Smooth muscle cell (in vitro differentiated cells): ENCODE results near the gene TCEAL7. TPM values are rescaled to one million over a fixed set of nuclear protein-coding genes. Genes with fewer than 3 reads are reported as not detected.

ENCODE experiments used
- DNase-seq: peaks from one replicate; lab custom pipeline; 2025; ENCODE audit not compliant: unreplicated experiment; lab: John Stamatoyannopoulos, UW
- H2AFZ ChIP-seq: fragments of 200-600 bp; sonication (generic); 2 replicates; pipeline ENCODE4 v1.6.0; 2016; ENCODE audit warnings: antibody characterized with exemption, low read depth, mild to moderate bottlenecking
- H3F3A ChIP-seq: fragments of 200-600 bp; sonication (generic); 2 replicates; pipeline ENCODE4 v1.6.0; 2017; ENCODE audit warnings: antibody characterized with exemption, low read depth
- H3K27ac ChIP-seq: fragments of 200-600 bp; sonication (generic); 2 replicates; pipeline ENCODE4 v1.5.1; 2016; ENCODE audit warnings: low read depth, mild to moderate bottlenecking
- H3K27me3 ChIP-seq: fragments of 200-600 bp; sonication (generic); 2 replicates; pipeline ENCODE4 v1.6.1; 2016; ENCODE audit warnings: low read depth, mild to moderate bottlenecking
- H3K36me3 ChIP-seq: fragments of 200-600 bp; sonication (generic); 2 replicates; pipeline ENCODE4 v1.5.1; 2016; ENCODE audit warnings: low read depth
- H3K4me1 ChIP-seq: fragments of 200-600 bp; sonication (generic); 2 replicates; pipeline ENCODE4 v1.5.1; 2016; ENCODE audit warnings: low read depth
- H3K4me2 ChIP-seq: fragments of 200-600 bp; sonication (generic); 2 replicates; pipeline ENCODE4 v1.6.0; 2016; ENCODE audit warnings: mild to moderate bottlenecking
- H3K4me3 ChIP-seq: fragments of 200-600 bp; sonication (generic); 2 replicates; pipeline ENCODE4 v1.5.1; 2016; ENCODE audit warnings: mild to moderate bottlenecking
- H3K79me2 ChIP-seq: fragments of 200-600 bp; sonication (generic); 2 replicates; pipeline ENCODE4 v1.6.0; 2016; ENCODE audit warnings: low read depth, mild to moderate bottlenecking
- H3K9ac ChIP-seq: fragments of 200-600 bp; sonication (generic); 2 replicates; pipeline ENCODE4 v1.6.0; 2016; ENCODE audit warnings: low read depth
- H3K9me3 ChIP-seq: fragments of 200-600 bp; sonication (generic); replicated peaks from 2 replicates; pipeline ENCODE4 v1.5.1; 2016; ENCODE audit warnings: low read depth
- H4K20me1 ChIP-seq: fragments of 200-600 bp; sonication (generic); 2 replicates; pipeline ENCODE4 v1.6.0; 2016; ENCODE audit warnings: low read depth
- CTCF ChIP-seq: fragments of 200-600 bp; sonication (generic); IDR thresholded peaks from 2 replicates; pipeline ENCODE4 v1.5.1; 2017; ENCODE audit warnings: borderline replicate concordance, mild to moderate bottlenecking, antibody characterized with exemption; ENCODE audit not compliant: insufficient read depth, poor library complexity, severe bottlenecking
- WGBS: methylation state at CpG from one replicate; pipeline ENCODE4 v1.1.7; 2016; ENCODE audit warnings: low lambda C conversion rate; 5-methylcytosine and 5-hydroxymethylcytosine counted together
- polyA plus RNA-seq: library from polyadenylated mRNA; unstranded; fragments of >200 nt; fragmentation: Nextera tagmentation; extraction: Ambion mirVana; gene quantifications from 2 replicates; pipeline ENCODE4 v1.2.1, GENCODE V29; 2016
- total RNA-seq: library from RNA; depleted of rRNA; stranded (reverse); fragments of >200 nt; gene quantifications from 2 replicates; pipeline ENCODE4 v1.2.3, GENCODE V29; 2014

The TCEAL7 gene
- total and polyA plus RNA-seq, 2 experiments from 2014 or later, result 19.7 to 21.4 TPM

DNA sequence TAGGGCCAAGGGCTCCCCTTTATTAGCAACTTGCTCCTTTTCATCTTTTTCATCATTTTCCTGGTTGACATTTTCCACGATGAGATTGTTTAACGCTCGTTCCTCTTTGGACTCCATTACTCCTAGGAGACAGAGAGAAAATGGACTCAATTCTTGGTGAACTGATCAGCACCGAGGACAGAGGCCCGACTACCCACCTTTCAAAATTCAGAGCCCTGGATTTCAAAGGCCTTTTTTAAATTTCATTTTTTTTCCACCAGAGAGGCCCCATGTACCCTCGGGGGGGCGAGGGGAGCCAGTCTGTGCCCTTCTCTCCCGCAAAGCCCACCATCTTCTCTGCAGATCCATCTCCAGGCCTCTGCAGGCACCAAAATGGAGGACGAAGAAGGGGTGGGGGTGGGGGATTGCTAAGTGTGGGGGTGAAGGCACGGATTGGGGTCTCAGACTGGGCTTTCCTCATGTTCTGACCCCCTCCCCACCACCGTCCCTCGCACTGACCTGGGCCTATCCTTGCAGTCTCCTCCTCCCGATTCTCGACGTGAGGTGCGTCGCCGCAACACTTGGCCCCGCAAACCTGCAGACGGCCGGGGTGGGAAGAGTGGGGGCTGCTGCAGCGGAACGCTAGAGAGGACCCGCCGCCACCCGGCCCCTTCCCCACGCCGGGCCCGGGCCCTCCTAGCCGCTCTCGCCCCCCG is 20.0 kb upstream of the TCEAL7 start:
- no peak for DNase-seq
- H3K9me3 ChIP-seq, result no peaks in the 10 kb centered on the region
- H4K20me1 ChIP-seq, result no peaks in the 10 kb centered on the region
- no peaks in the 10 kb centered on the region for H3K27me3 ChIP-seq
- H3K4me3 ChIP-seq, result peak overlapping the region; percentile 62
- no peak for TF ChIP-seq CTCF
- H3K4me2 ChIP-seq, result peak overlapping the region; percentile 85
- H3F3A ChIP-seq, result no peaks in the 10 kb centered on the region
- H3K27ac ChIP-seq, result no peak overlapping the region
- H3K9ac ChIP-seq, result no peak overlapping the region
- 59% methylated on average over 22 of the region's 32 CpGs for WGBS
- no peaks in the 10 kb centered on the region for H3K4me1 ChIP-seq
- H3K36me3 ChIP-seq, result no peaks in the 10 kb centered on the region
- H3K79me2 ChIP-seq, result no peaks in the 10 kb centered on the region
- H2AFZ ChIP-seq, result peak overlapping the region; percentile 81

GRCh38 chrX:103310555-103311398 is 19.3 kb upstream of the TCEAL7 start, which contains the start of gene BEX2:
Gene BEX2, minus strand, starts transcription at chrX:103310990. Its CDS starts 1,014 bp downstream, at chrX:103309976.
- Histone ChIP-seq H3F3A (no peaks in the 10 kb centered on the region), H2AFZ (peak within 1 kb of the TSS; percentile 81), H3K36me3 (no peaks in the 10 kb centered on the region), H3K4me2 (peak within 1 kb of the TSS; percentile 85), H3K9me3 (no peaks in the 10 kb centered on the region), H3K4me1 (no peaks in the 10 kb centered on the region), H3K79me2 (no peaks in the 10 kb centered on the region), H3K27ac (no peak within 1 kb of the TSS), H3K4me3 (peak within 1 kb of the TSS; percentile 62), H3K27me3 (no peaks in the 10 kb centered on the region), H4K20me1 (no peaks in the 10 kb centered on the region), H3K9ac (peak within 1 kb of the TSS; percentile 66)
- no peak for DNase-seq
- no peak for TF ChIP-seq CTCF
- WGBS, result 63% methylated on average over 30 of the region's 52 CpGs

- Histone ChIP-seq H3K4me3 (peak overlapping the region; percentile 62), H3K4me1 (no peaks in the 10 kb centered on the region), H3K9me3 (no peaks in the 10 kb centered on the region), H3K9ac (no peak overlapping the region), H2AFZ (no peak overlapping the region), H3K36me3 (no peaks in the 10 kb centered on the region), H3K4me2 (peak overlapping the region; percentile 85), H4K20me1 (no peaks in the 10 kb centered on the region), H3K27ac (no peak overlapping the region), H3K27me3 (no peaks in the 10 kb centered on the region), H3F3A (no peaks in the 10 kb centered on the region), H3K79me2 (no peaks in the 10 kb centered on the region)
- no peak for DNase-seq
- no peak for TF ChIP-seq CTCF
- WGBS, result 83% methylated on average over 3 of the region's 3 CpGs
Observed at GRCh38 chrX:103311399-103311780, 18.6 kb upstream of the TCEAL7 start.
